DOHH2 (cell line): Measurements from ENCODE around the gene DHX36.

Experiments used
- H3F3A ChIP-seq: fragments of 200-600 bp; sonication (generic), shearing (Covaris generic); 2 replicates; pipeline ENCODE4 v1.6.0; 2016; ENCODE audit warnings: antibody characterized with exemption, mild to moderate bottlenecking; ENCODE audit not compliant: control insufficient read depth, insufficient read depth
- H3K27ac ChIP-seq: fragments of 200-600 bp; sonication (generic); 2 replicates; pipeline ENCODE4 v1.5.1; 2014; ENCODE audit warnings: low read depth, mild to moderate bottlenecking, low read length, moderate library complexity
- H3K27me3 ChIP-seq: fragments of 200-600 bp; sonication (generic); 2 replicates; pipeline ENCODE4 v1.6.1; 2014; ENCODE audit warnings: mild to moderate bottlenecking, low read length, mixed read lengths; ENCODE audit not compliant: control insufficient read depth
- H3K36me3 ChIP-seq: fragments of 200-600 bp; sonication (generic); 2 replicates; pipeline ENCODE4 v1.6.1; 2014; ENCODE audit warnings: mild to moderate bottlenecking, low read length, moderate library complexity, mixed read lengths; ENCODE audit not compliant: control insufficient read depth
- H3K4me1 ChIP-seq: fragments of 200-600 bp; sonication (generic); 2 replicates; pipeline ENCODE4 v1.6.1; 2014; ENCODE audit warnings: mild to moderate bottlenecking, low read length, mixed read lengths; ENCODE audit not compliant: control insufficient read depth
- H3K4me2 ChIP-seq: fragments of 200-600 bp; sonication (generic); 2 replicates; pipeline ENCODE4 v1.6.0; 2014; ENCODE audit warnings: mild to moderate bottlenecking, low read length, moderate library complexity
- H3K4me3 ChIP-seq: fragments of 200-600 bp; sonication (generic); 2 replicates; pipeline ENCODE4 v1.5.1; 2014; ENCODE audit warnings: mild to moderate bottlenecking, low read length, mixed read lengths
- H3K79me2 ChIP-seq: fragments of 200-600 bp; sonication (generic); 2 replicates; pipeline ENCODE4 v1.6.1; 2014; ENCODE audit warnings: mild to moderate bottlenecking, low read length, mixed read lengths; ENCODE audit not compliant: control insufficient read depth
- H3K9me2 ChIP-seq: fragments of 200-600 bp; sonication (generic); replicated peaks from 2 replicates; pipeline ENCODE4 v1.6.1; 2014; ENCODE audit warnings: mild to moderate bottlenecking, low read length, mixed read lengths; ENCODE audit not compliant: control insufficient read depth
- H3K9me3 ChIP-seq: fragments of 200-600 bp; sonication (generic); 2 replicates; pipeline ENCODE4 v1.6.1; 2014; ENCODE audit warnings: antibody characterized with exemption, low read length, mixed read lengths; ENCODE audit not compliant: control insufficient read depth, insufficient read depth
- H4K20me1 ChIP-seq: fragments of 200-600 bp; sonication (generic); 2 replicates; pipeline ENCODE4 v1.6.0; 2014; ENCODE audit warnings: low read depth, mild to moderate bottlenecking, antibody characterized with exemption, low read length, moderate library complexity; ENCODE audit not compliant: control insufficient read depth, insufficient read depth
- EZH2phosphoT487 ChIP-seq: fragments of 200-600 bp; sonication (generic); IDR thresholded peaks from 2 replicates; pipeline ENCODE4 v1.6.1; 2017; ENCODE audit warnings: borderline replicate concordance, mild to moderate bottlenecking, antibody characterized with exemption, low read length, moderate library complexity, mixed read lengths
- TF ChIP-seq, protein P1 (sequence below): fragments of 200-600 bp; sonication (generic); IDR thresholded peaks from one replicate; pipeline ENCODE4 v1.5.1; 2014; ENCODE audit warnings: antibody characterized with exemption, mild to moderate bottlenecking, low read depth, low read length; ENCODE audit not compliant: poor library complexity, severe bottlenecking

The DHX36 gene, protein sequence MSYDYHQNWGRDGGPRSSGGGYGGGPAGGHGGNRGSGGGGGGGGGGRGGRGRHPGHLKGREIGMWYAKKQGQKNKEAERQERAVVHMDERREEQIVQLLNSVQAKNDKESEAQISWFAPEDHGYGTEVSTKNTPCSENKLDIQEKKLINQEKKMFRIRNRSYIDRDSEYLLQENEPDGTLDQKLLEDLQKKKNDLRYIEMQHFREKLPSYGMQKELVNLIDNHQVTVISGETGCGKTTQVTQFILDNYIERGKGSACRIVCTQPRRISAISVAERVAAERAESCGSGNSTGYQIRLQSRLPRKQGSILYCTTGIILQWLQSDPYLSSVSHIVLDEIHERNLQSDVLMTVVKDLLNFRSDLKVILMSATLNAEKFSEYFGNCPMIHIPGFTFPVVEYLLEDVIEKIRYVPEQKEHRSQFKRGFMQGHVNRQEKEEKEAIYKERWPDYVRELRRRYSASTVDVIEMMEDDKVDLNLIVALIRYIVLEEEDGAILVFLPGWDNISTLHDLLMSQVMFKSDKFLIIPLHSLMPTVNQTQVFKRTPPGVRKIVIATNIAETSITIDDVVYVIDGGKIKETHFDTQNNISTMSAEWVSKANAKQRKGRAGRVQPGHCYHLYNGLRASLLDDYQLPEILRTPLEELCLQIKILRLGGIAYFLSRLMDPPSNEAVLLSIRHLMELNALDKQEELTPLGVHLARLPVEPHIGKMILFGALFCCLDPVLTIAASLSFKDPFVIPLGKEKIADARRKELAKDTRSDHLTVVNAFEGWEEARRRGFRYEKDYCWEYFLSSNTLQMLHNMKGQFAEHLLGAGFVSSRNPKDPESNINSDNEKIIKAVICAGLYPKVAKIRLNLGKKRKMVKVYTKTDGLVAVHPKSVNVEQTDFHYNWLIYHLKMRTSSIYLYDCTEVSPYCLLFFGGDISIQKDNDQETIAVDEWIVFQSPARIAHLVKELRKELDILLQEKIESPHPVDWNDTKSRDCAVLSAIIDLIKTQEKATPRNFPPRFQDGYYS

DNA sequence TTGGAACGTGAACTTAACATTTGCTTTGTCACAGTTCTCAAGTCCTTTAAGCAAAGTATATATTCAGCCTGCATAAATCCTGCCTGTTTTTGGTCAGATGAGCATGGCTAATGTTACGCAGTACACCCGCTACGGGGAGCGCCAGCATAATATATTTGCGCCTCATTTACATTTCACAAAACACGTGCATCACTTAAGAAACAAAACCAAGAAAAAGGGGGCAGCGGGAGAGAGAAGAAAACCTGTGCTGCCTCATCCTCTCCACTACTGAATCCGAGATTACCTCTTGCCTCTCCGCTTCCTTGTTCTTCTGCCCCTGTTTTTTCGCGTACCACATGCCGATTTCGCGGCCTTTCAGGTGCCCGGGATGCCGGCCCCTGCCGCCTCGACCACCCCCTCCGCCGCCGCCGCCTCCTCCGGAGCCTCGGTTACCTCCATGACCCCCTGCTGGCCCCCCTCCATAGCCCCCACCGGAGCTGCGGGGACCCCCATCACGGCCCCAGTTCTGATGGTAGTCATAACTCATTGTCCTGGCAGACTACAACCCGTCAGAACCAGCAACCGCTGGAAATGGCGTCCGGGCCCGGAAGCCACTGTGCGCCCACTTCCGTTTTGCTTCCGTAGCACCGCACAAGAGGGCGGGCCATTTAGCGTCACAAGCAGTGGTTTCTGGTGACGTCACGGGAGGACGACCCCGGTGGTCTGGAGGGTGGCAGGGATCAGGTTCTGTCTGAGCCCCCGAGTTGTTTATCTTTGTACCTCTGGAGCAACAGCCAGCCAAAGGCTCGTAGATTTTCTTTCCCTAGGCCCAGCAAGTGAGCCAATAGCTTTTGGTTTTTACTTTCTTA, at the start of gene DHX36:
Gene DHX36 (minus strand): TSS at position 597 of the 848 bp plus-strand sequence. CDS start 71 bp downstream, at position 526.
- no peaks in the 10 kb centered on the region for H3F3A ChIP-seq
- peaks cover 44% of the 10 kb centered on the region for H3K36me3 ChIP-seq
- H3K4me1 ChIP-seq = peaks cover 45% of the 10 kb centered on the region
- no peaks in the 10 kb centered on the region; the same call in 1 of the 2 replicates for H4K20me1 ChIP-seq
- peak within 1 kb of the TSS; percentile 66 for H3K27ac ChIP-seq
- peak within 1 kb of the TSS; percentile 100 for H3K4me3 ChIP-seq
- H3K27me3 ChIP-seq = no peaks in the 10 kb centered on the region
- peaks cover 6% of the 10 kb centered on the region for H3K9me3 ChIP-seq
- TF ChIP-seq, protein P1, sequence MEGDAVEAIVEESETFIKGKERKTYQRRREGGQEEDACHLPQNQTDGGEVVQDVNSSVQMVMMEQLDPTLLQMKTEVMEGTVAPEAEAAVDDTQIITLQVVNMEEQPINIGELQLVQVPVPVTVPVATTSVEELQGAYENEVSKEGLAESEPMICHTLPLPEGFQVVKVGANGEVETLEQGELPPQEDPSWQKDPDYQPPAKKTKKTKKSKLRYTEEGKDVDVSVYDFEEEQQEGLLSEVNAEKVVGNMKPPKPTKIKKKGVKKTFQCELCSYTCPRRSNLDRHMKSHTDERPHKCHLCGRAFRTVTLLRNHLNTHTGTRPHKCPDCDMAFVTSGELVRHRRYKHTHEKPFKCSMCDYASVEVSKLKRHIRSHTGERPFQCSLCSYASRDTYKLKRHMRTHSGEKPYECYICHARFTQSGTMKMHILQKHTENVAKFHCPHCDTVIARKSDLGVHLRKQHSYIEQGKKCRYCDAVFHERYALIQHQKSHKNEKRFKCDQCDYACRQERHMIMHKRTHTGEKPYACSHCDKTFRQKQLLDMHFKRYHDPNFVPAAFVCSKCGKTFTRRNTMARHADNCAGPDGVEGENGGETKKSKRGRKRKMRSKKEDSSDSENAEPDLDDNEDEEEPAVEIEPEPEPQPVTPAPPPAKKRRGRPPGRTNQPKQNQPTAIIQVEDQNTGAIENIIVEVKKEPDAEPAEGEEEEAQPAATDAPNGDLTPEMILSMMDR = no peak
- TF ChIP-seq EZH2phosphoT487 = no peak
- peak within 1 kb of the TSS; percentile 85 for H3K4me2 ChIP-seq
- H3K9me2 ChIP-seq = no peaks in the 10 kb centered on the region
- H3K79me2 ChIP-seq = peaks cover 53% of the 10 kb centered on the region

GRCh38 chr3:154367221-154367620, 42.9 kb upstream of the DHX36 start:
- Histone ChIP-seq H4K20me1 (no peaks in the 10 kb centered on the region), H3K4me3 (no peak overlapping the region), H3K4me1 (no peaks in the 10 kb centered on the region), H3F3A (no peaks in the 10 kb centered on the region), H3K4me2 (no peak overlapping the region), H3K27ac (no peak overlapping the region), H3K9me3 (no peaks in the 10 kb centered on the region; the same call in 1 of the 2 replicates), H3K27me3 (no peaks in the 10 kb centered on the region), H3K36me3 (no peaks in the 10 kb centered on the region), H3K79me2 (no peaks in the 10 kb centered on the region), H3K9me2 (no peaks in the 10 kb centered on the region)
- TF ChIP-seq, protein P1 = no peak
- no peak for TF ChIP-seq EZH2phosphoT487

DNA sequence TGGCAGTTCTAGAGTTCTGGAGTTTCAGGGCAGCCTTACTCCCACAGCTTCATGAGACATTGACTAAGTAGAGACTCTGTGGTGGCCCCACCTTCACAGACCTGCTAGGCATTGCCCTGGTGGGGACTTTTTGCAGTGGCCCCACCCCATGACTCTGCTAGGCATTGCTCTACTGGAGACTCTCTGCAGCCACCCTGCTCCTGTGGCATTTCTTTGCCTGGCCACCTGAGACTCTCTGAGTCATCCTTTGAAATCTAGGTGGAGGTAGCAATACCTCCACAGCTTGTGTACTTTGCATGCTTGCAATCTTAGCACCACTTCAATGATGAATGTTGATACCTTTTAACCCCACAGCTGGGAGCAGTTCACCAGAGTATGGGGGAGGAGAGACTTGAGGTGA, 40.6 kb upstream of the DHX36 start:
- H3K27ac ChIP-seq = no peak overlapping the region
- H3F3A ChIP-seq = no peaks in the 10 kb centered on the region
- H3K27me3 ChIP-seq = no peaks in the 10 kb centered on the region
- H3K4me1 ChIP-seq = no peaks in the 10 kb centered on the region
- H4K20me1 ChIP-seq = no peaks in the 10 kb centered on the region
- H3K4me2 ChIP-seq = no peak overlapping the region
- no peaks in the 10 kb centered on the region for H3K9me2 ChIP-seq
- TF ChIP-seq EZH2phosphoT487 = no peak
- TF ChIP-seq, protein P1 = no peak
- no peak overlapping the region for H3K4me3 ChIP-seq
- no peaks in the 10 kb centered on the region; the same call in 1 of the 2 replicates for H3K9me3 ChIP-seq
- H3K36me3 ChIP-seq = no peaks in the 10 kb centered on the region
- H3K79me2 ChIP-seq = no peaks in the 10 kb centered on the region
